ENCODE data around the gene FBLN1.

DNA sequence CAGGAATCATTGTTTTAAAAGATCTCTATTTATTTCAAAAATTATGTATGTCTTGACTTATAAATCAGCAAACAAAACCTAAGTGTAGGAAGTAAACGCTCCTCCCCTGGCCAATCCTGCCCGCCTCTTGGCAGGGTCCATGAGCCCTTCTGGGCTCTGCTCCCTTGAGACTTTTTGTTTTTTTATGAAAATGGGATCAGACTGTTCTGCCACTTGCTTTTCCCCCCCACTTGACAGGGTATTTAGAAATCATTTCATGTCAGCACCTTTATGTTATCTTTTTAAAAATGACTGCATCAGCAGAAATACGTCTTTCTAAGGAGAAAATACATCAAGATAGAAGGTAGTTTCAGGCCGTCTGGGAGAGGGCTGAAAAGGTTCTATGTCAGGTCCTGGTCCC is 35.6 kb downstream of the FBLN1 start:
- TF ChIP-seq CTCF (IDR thresholded peaks at IDR 0.05), result no peak
- no peak for TF ChIP-seq POLR2A (IDR thresholded peaks at IDR 0.05)
